GM19467 (cell line): ENCODE results near the gene C1orf74.
"Not testable (repeated sequence)": the region's sequence is repeated elsewhere in the genome, so short reads cannot be mapped to it uniquely, and the experiment has no call there.

ENCODE experiments used
- ATAC-seq: cut with Tn5 transposase; IDR thresholded peaks from one replicate; pipeline ENCODE4 v1.9.1; 2021; ENCODE audit warnings: mild to moderate bottlenecking, moderate library complexity; ENCODE audit not compliant: unreplicated experiment

C1orf74 gene

GRCh38 chr1:209805875-209806760 lies 21.8 kb upstream of the C1orf74 start, which contains the start of gene IRF6:
Gene IRF6, minus strand, starts transcription at chr1:209806142. Its CDS starts 4,729 bp downstream, at chr1:209801413.
- ATAC-seq = peak; percentile 86

- ATAC-seq = no peak
These were observed 21.0 kb upstream of the C1orf74 start for GRCh38 chr1:209805341-209805781.

- no peak for ATAC-seq
These were observed 19.2 kb upstream of the C1orf74 start for GRCh38 chr1:209803568-209803967.

- ATAC-seq = no peak
These were observed 18.4 kb upstream of the C1orf74 start for GRCh38 chr1:209802780-209803152.

GRCh38 chr1:209802117-209802779 lies 17.9 kb upstream of the C1orf74 start:
- no peak for ATAC-seq

- ATAC-seq = no peak
These were observed 16.9 kb upstream of the C1orf74 start for GRCh38 chr1:209800984-209801834.

- ATAC-seq = no peak
These were observed 13.8 kb upstream of the C1orf74 start for GRCh38 chr1:209797978-209798639.

GRCh38 chr1:209793711-209794110 lies 9.4 kb upstream of the C1orf74 start:
- ATAC-seq = not testable (repeated sequence)

GRCh38 chr1:209791920-209792319 lies 7.6 kb upstream of the C1orf74 start:
- no peak for ATAC-seq

- no peak for ATAC-seq
These were observed 6.2 kb upstream of the C1orf74 start for GRCh38 chr1:209790286-209791193.

GRCh38 chr1:209789245-209789644 lies 4.9 kb upstream of the C1orf74 start:
- no peak for ATAC-seq

GRCh38 chr1:209787551-209787950 lies 3.2 kb upstream of the C1orf74 start:
- no peak for ATAC-seq

GRCh38 chr1:209786146-209786545 lies 1.8 kb upstream of the C1orf74 start:
- no peak for ATAC-seq

GRCh38 chr1:209785592-209785991 lies 1.2 kb upstream of the C1orf74 start:
- ATAC-seq = no peak

- ATAC-seq = no peak
These were observed 973 bp downstream of the C1orf74 start for GRCh38 chr1:209783386-209783785.

- ATAC-seq = no peak
These were observed 4.1 kb downstream of the C1orf74 start for GRCh38 chr1:209780268-209780667.

GRCh38 chr1:209778102-209778501 lies 6.3 kb downstream of the C1orf74 start:
- no peak for ATAC-seq

- ATAC-seq = no peak
These were observed 6.8 kb downstream of the C1orf74 start for GRCh38 chr1:209777587-209777986.

GRCh38 chr1:209775678-209776077 lies 8.7 kb downstream of the C1orf74 start:
- ATAC-seq = no peak

- no peak for ATAC-seq
These were observed 9.8 kb downstream of the C1orf74 start for GRCh38 chr1:209774592-209774991.
